Body of pancreas (tissue), 4 donors: ENCODE results near the gene NDFIP2. TPM values are rescaled to one million over a fixed set of nuclear protein-coding genes. Genes with fewer than 3 reads are reported as not detected.
"Not testable (repeated sequence)": the region's sequence is repeated elsewhere in the genome, so short reads cannot be mapped to it uniquely, and the experiment has no call there.

Experiments
- ATAC-seq: fragments of 150-250 bp; one replicate; pipeline ENCODE4 v1.9.1; 2016
- DNase-seq, 4 donors: peaks; one replicate each; pipeline ENCODE4 v3.0.0-alpha.2; 2019
- H3K27ac ChIP-seq, 4 donors: fragments of 200-600 bp; sonication (generic); 1 replicate in 3 of 4; 2 replicates in 1 of 4; pipeline versions ENCODE4 v1.5.1 to v1.6.1; 2016 to 2019; ENCODE audit warnings: mild to moderate bottlenecking in 1 of 4, mixed read lengths in 1 of 4, moderate library complexity in 1 of 4
- H3K27me3 ChIP-seq, 2 donors: fragments of 200-600 bp; sonication (generic); one replicate each; pipeline ENCODE4 v1.6.0; 2016; ENCODE audit warnings: mild to moderate bottlenecking in 1 of 2
- H3K36me3 ChIP-seq, 2 donors: fragments of 200-600 bp; sonication (generic); replicated peaks in 1 of 2; 2 replicates each; pipeline ENCODE4 v1.5.1; 2016; ENCODE audit warnings: low read depth in 2 of 2; ENCODE audit not compliant: insufficient read depth in 1 of 2
- H3K4me1 ChIP-seq: fragments of 200-600 bp; sonication (generic); one replicate; pipeline ENCODE4 v1.6.0; 2016
- H3K4me3 ChIP-seq, 2 donors: fragments of 200-600 bp; sonication (generic); 1 replicate in 1 of 2; 2 replicates in 1 of 2; pipeline ENCODE4 v1.5.1; 2016 to 2019
- H3K9me3 ChIP-seq, 3 donors: fragments of 200-600 bp; sonication (generic); 1 replicate in 2 of 3; 2 replicates in 1 of 3; pipeline ENCODE4 v1.5.1; 2016
- POLR2A ChIP-seq, 3 donors: fragments of 450-650 bp; IDR thresholded peaks; one replicate each; pipeline ENCODE4 v1.6.1; 2016; ENCODE audit warnings: antibody characterized with exemption in 3 of 3, mild to moderate bottlenecking in 2 of 3
- WGBS, 2 donors: methylation state at CpG; one replicate each; pipeline ENCODE4 v1.1.5; 2017; 5-methylcytosine and 5-hydroxymethylcytosine counted together
- intact Hi-C: fragments of 100-400 bp; cut with DNase I; formaldehyde crosslinking; loops from one replicate; pipeline ENCODE4 v1.15.1; 2023
- total RNA-seq, 2 donors: library from RNA; depleted of rRNA; stranded (reverse); fragments of >200 nt; gene quantifications; one replicate each; pipeline ENCODE4 v1.1.0, GENCODE V29; 2016
- TF ChIP-seq, protein P1 (sequence below), 7 experiments: fragments of 450-650 bp in 4 of 7; fragments of 200-600 bp in 3 of 7; sonication (generic) in 3 of 7; IDR thresholded peaks; one replicate each; pipeline ENCODE4 v1.5.1; 2016 to 2019; ENCODE audit warnings: antibody characterized with exemption in 7 of 7

Gene NDFIP2
- total RNA-seq, 2 donors from 2014 or later, result 16.8 to 18.9 TPM

DNA sequence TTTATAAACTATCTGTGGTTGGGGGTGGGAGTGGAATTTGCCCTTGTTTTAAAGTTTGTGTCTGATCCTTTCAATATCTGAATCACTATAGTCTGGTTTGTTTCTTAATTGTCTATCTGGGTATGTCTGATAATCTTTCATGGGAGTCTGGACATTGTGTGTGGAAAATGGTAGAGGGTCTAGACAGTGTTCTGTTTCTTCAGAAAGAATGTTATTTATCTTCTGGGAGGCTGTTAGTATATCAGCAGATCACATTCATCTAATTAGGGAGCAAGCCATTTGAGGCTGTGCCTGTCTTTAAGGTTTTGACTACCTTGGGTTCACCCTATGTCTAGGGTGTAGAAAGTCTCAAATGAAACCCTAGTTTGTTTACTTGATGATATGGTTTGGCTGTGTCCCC, 110.5 kb downstream of the NDFIP2 start:
- no peak for ATAC-seq
- intact Hi-C loops, result no loop called here

DNA sequence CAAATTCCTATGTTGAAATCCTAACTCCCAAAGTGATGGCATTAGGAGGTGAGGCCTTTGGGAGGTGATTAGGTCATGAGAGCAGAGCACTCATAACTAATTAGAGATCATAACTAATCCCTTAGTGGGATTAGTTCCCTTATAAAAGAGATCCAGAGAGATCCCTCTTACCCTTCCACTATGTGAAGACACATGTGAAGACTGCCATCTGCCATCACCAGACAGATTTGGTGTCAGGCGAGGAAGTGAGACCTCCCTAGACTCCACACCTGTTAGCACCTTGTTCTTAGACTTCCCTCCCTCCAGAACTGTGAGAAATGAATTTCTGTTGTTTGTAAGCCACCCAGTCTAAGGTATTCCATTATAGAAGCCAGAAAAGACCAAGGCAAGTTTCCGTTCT, 112.2 kb downstream of the NDFIP2 start:
- 71 to 78% methylated on average over 2 of the region's 2 CpGs for WGBS, 2 donors
- Histone ChIP-seq H3K36me3 (no peaks in the 10 kb centered on the region), H3K4me1 (no peaks in the 10 kb centered on the region), H3K27ac (no peak overlapping the region), H3K9me3 (no peaks in the 10 kb centered on the region), H3K27me3 (no peaks in the 10 kb centered on the region), H3K4me3 (no peak overlapping the region)
- ATAC-seq (no peak), DNase-seq (no peak)
- no peak for TF ChIP-seq POLR2A (IDR thresholded peaks at IDR 0.05)
- TF ChIP-seq, protein P1, sequence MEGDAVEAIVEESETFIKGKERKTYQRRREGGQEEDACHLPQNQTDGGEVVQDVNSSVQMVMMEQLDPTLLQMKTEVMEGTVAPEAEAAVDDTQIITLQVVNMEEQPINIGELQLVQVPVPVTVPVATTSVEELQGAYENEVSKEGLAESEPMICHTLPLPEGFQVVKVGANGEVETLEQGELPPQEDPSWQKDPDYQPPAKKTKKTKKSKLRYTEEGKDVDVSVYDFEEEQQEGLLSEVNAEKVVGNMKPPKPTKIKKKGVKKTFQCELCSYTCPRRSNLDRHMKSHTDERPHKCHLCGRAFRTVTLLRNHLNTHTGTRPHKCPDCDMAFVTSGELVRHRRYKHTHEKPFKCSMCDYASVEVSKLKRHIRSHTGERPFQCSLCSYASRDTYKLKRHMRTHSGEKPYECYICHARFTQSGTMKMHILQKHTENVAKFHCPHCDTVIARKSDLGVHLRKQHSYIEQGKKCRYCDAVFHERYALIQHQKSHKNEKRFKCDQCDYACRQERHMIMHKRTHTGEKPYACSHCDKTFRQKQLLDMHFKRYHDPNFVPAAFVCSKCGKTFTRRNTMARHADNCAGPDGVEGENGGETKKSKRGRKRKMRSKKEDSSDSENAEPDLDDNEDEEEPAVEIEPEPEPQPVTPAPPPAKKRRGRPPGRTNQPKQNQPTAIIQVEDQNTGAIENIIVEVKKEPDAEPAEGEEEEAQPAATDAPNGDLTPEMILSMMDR (IDR thresholded peaks at IDR 0.05), result no peak
- intact Hi-C loops, result no loop called here

More for the DNA sequence above, 110.5 kb downstream of the NDFIP2 start:
- no peaks in the 10 kb centered on the region for H3K27me3 ChIP-seq
- no peaks in the 10 kb centered on the region for H3K9me3 ChIP-seq
- H3K27ac ChIP-seq, result no peak overlapping the region
- TF ChIP-seq, protein P1 (IDR thresholded peaks at IDR 0.05), result no peak
- no peak for TF ChIP-seq POLR2A (IDR thresholded peaks at IDR 0.05)
- H3K36me3 ChIP-seq, result no peaks in the 10 kb centered on the region
- H3K4me1 ChIP-seq, result no peaks in the 10 kb centered on the region
- H3K4me3 ChIP-seq, result no peak overlapping the region
- no peak for DNase-seq

DNA sequence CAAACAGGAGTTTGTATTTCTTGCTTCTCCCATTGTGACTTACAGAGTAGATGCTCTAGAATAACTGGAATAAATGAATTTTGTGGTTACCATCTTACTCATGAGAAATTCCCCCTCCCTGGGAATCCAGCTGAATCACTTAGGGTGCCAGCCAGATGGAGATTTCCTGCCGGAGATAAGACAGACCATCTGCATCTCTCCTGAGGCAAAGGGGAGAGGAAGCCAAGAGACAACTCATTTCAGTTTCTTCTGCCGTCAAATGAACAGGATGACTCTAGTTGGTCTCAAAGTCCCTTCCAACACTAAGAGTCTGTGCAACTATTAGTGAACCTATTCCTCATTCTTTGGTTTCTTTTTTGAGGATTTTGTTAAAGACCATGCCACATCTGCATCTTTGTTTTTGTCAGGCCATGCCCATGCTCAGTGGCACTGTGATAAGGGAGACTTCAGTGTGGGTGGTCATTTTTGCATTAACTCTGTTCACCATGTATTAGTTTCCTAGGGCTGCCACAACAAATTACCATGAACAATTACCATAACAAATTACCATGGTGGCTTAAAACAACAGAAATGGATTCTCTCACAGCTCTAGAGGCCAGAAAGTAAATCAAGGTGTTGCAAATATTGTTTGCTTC, 112.8 kb downstream of the NDFIP2 start:
- H3K36me3 ChIP-seq, result no peaks in the 10 kb centered on the region
- H3K4me1 ChIP-seq, result no peaks in the 10 kb centered on the region
- no peaks in the 10 kb centered on the region for H3K9me3 ChIP-seq
- WGBS, 2 donors, result 82 to 85% methylated on average over 2 of the region's 2 CpGs
- DNase-seq, result no peak
- ATAC-seq, result no peak
- no peak overlapping the region for H3K4me3 ChIP-seq
- TF ChIP-seq POLR2A (IDR thresholded peaks at IDR 0.05), result no peak
- TF ChIP-seq, protein P1 (IDR thresholded peaks at IDR 0.05), result no peak
- H3K27me3 ChIP-seq, result no peaks in the 10 kb centered on the region
- no peak overlapping the region for H3K27ac ChIP-seq
- intact Hi-C loops, result no loop called here

DNA sequence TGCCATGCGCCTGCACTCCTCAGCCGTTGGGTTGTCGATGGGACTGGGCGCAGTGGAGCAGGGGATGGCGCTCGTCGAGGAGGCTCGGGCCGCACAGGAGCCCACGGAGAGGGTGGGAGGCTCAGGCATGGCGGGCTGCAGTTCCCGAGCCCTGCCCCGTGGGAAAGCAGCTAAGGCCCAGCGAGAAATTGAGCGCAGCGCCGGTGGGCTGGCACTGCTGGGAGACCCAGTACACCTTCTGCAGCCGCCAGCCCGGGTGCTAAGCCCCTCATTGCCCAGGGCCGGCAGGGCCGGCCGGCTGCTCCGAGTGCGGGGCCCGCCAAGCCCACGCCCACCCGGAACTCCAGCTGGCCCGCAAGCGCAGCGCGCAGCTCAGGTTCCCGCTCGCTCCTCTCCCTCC, 119.2 kb downstream of the NDFIP2 start:
- H3K27ac ChIP-seq, ATAC-seq, H3K27me3 ChIP-seq, H3K36me3 ChIP-seq, H3K9me3 ChIP-seq, H3K4me1 ChIP-seq, intact Hi-C loops, DNase-seq, H3K4me3 ChIP-seq: not testable (repeated sequence)
- 92 to 98% methylated on average over 26 to 33 of the region's 33 CpGs for WGBS, 2 donors

DNA sequence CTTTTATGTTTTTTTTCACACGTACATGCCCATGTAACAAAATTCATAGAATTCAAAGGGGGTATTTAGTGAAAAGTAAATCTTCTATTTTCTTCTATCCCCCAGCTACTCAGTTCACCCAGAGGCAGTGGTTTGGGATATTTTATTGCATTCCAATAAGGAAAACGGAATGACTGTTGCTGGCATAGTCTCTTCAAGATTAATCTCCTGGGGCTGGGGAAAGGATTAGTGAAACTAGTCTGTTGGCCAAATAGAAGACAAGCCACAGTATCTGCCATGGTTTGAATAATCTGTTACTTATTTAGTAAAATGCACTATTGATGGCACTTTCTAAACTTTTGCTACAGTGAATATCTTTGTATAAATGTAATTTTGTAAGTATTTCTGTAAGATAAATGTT, 122.0 kb downstream of the NDFIP2 start:
- H3K27ac ChIP-seq, result no peak overlapping the region
- WGBS, 2 donors, result 68 to 73% methylated on average over 2 of the region's 2 CpGs
- TF ChIP-seq, protein P1 (IDR thresholded peaks at IDR 0.05), result no peak
- TF ChIP-seq POLR2A (IDR thresholded peaks at IDR 0.05), result no peak
- H3K4me3 ChIP-seq, result no peak overlapping the region
- H3K36me3 ChIP-seq, result no peaks in the 10 kb centered on the region
- DNase-seq, result no peak
- no peak for ATAC-seq
- no peaks in the 10 kb centered on the region for H3K27me3 ChIP-seq
- intact Hi-C loops, result no loop called here
- H3K4me1 ChIP-seq, result no peaks in the 10 kb centered on the region
- no peaks in the 10 kb centered on the region for H3K9me3 ChIP-seq
